Fibroblast of pulmonary artery (primary cell): ENCODE measurements around the gene TASP1.
"Not testable (repeated sequence)": the region's sequence is repeated elsewhere in the genome, so short reads cannot be mapped to it uniquely, and the experiment has no call there.

Source experiments
- DNase-seq: peaks from one replicate; pipeline ENCODE4 v3.0.0-alpha.2; 2010; ENCODE audit warnings: low read depth
- H3K4me3 ChIP-seq: replicated peaks from 2 replicates; pipeline ENCODE4 v1.5.1; 2011; ENCODE audit warnings: low read depth, mild to moderate bottlenecking, control low read depth, low read length, moderate library complexity
- CTCF ChIP-seq: IDR thresholded peaks from 2 replicates; pipeline ENCODE4 v1.5.1; 2011; ENCODE audit warnings: mild to moderate bottlenecking, control low read depth, low read length, inconsistent platforms; ENCODE audit errors: missing control alignments

TASP1 gene

GRCh38 chr20:13625304-13625979 is 13.3 kb downstream of the TASP1 start:
- no peak for TF ChIP-seq CTCF
- no peak for DNase-seq
- no peak overlapping the region for H3K4me3 ChIP-seq

- not testable (repeated sequence) for H3K4me3 ChIP-seq
- peak; percentile 23 for DNase-seq
Measured at GRCh38 chr20:13619415-13619814, 19.3 kb downstream of the TASP1 start.

GRCh38 chr20:13618456-13618855 is 20.3 kb downstream of the TASP1 start:
- H3K4me3 ChIP-seq, DNase-seq: not testable (repeated sequence)

GRCh38 chr20:13617585-13617984 is 21.1 kb downstream of the TASP1 start:
- H3K4me3 ChIP-seq, DNase-seq: not testable (repeated sequence)

GRCh38 chr20:13616713-13617112 is 22.0 kb downstream of the TASP1 start:
- not testable (repeated sequence) for DNase-seq, H3K4me3 ChIP-seq

- no peak overlapping the region for H3K4me3 ChIP-seq
- no peak for TF ChIP-seq CTCF
- peak; percentile 60 for DNase-seq
Measured at GRCh38 chr20:13613917-13614316, 24.8 kb downstream of the TASP1 start.

- DNase-seq: no peak
- TF ChIP-seq CTCF: no peak
- no peak overlapping the region for H3K4me3 ChIP-seq
Measured at GRCh38 chr20:13611611-13612125, 27.1 kb downstream of the TASP1 start.

GRCh38 chr20:13610184-13610583 is 28.5 kb downstream of the TASP1 start:
- no peak for DNase-seq
- no peak overlapping the region for H3K4me3 ChIP-seq
- no peak for TF ChIP-seq CTCF

GRCh38 chr20:13608066-13608465 is 30.7 kb downstream of the TASP1 start:
- DNase-seq: no peak
- H3K4me3 ChIP-seq: no peak overlapping the region
- no peak for TF ChIP-seq CTCF

- H3K4me3 ChIP-seq, DNase-seq: not testable (repeated sequence)
Measured at GRCh38 chr20:13593423-13593822, 45.3 kb downstream of the TASP1 start.
